ENCODE results near the gene NAA25.
"Not testable (repeated sequence)": the region's sequence is repeated elsewhere in the genome, so short reads cannot be mapped to it uniquely, and the experiment has no call there.

The NAA25 gene

GRCh38 chr12:112007945-112008344, 100.6 kb downstream of the NAA25 start:
- DNase-seq, result no peak

GRCh38 chr12:112005419-112006395, 102.9 kb downstream of the NAA25 start:
- DNase-seq, result no peak

DNA sequence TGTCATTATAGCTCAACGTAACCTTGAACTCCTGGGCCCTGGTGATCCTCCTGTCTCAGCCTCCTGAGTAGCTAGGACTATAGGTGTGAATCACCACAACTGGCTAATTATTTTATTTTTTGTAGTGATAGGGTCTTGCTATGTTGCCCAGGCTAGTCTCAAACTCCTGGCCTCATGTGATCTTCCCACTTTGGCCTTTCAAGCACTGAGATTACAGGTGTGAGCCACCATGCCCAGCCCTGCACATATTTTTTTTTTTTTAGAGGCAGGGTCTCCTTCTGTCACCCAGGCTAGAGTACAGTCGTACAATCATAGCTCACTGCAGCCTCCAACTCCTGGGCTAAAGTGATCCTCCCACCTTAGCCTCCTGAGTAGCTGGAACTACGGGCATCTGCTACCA, 104.5 kb downstream of the NAA25 start:
- DNase-seq, result no peak

- DNase-seq, result no peak
These were observed 107.0 kb downstream of the NAA25 start for GRCh38 chr12:112001576-112001975.

GRCh38 chr12:112000820-112001219, 107.8 kb downstream of the NAA25 start:
- DNase-seq, result no peak

GRCh38 chr12:111999129-111999528, 109.5 kb downstream of the NAA25 start:
- DNase-seq, result not testable (repeated sequence)

- no peak for DNase-seq
These were observed 110.6 kb downstream of the NAA25 start for GRCh38 chr12:111998015-111998414.

DNA sequence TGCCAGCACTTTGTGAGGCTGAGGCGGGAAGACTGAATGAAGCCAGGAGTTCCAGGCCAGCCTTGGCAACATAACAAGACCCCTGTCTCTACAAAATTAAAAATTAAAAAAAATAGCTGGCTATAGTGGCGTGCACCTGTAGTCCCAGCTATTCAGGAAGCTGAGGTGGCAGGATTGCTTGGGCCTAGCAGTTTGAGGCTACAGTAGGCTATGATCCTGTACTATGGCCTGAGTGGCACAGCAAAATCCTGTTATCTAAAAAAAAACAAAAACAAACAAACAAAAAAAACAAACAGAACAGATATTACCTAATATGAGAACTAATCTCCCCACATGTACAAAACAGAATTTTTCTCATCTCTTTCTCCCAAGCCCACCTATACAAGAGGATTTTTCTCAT, 111.3 kb downstream of the NAA25 start:
- no peak for DNase-seq

DNA sequence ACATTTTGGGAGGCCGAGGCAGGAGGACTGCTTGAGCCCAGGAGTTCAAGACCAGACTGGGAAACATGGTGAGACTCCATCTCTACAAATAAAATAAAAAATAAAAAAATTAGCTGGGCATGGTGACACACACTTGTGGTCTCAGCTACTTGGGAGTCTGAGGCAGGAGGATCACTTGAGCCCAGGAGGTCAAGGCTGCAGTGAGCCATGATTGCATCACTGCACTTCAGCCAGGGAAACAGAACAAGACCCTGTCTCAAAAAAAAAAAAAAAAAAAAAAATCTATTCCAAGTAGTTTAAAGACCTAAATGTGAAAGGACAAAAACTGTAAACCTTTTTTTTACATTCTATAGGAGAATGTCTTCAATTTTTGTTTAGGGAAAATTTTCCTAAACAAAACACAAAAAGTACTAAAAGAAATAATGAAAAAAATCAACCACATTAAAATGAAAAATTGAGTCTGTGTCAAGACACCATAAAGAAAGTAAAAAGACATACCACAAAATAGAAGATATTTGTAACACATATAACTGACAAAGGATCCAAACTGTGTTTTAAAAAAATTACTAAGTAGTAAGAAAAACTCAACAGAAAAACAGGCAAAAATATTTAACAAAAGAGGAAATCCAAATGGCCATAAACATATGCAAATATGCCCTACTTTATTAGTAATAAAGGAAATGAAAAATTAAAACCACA, 112.7 kb downstream of the NAA25 start:
- DNase-seq, result no peak

GRCh38 chr12:111994211-111995111, 114.1 kb downstream of the NAA25 start:
- DNase-seq, result not testable (repeated sequence)

DNA sequence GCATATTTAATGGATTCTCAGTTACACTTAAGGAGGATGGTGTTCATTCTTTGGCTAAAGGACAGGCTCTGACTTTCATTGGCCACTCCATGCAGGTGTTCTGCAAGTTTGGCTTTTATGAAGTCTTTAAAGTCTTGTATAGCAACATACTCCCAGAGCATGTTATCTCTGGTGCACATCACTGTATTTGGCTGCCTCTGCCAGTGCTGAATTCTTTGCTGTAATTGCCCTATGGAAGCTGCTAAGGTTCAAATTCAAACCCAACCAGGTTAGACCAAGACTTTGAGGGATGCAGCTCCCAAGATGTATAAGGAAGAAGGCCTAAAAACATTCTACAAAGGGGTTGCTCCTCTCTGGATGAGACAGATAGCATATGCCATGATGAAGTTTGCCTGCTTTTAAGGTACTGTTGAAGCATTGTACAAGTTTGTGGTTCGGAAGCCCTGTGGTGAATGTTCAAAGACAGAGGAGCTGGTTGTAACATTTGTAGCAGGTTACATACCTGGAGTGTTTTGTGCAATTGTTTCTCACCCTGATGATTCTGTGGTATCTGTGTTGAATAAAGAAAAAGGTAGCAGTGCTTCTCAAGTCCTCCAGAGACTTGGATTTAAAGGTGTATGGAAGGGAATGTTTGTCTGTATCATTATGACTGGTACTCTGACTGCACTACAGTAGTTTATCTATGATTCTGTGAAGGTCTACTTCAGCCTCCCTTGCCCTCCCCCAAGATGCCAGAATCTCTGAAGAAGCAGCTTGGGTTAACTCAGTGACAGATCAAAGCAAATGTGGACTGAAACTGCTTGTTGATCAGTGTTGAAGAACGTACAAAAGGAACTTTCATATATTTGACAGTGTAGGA, 115.1 kb downstream of the NAA25 start:
- no peak for DNase-seq

GRCh38 chr12:111992464-111992863, 116.1 kb downstream of the NAA25 start:
- DNase-seq, result no peak

GRCh38 chr12:111991946-111992345, 116.6 kb downstream of the NAA25 start:
- DNase-seq, result no peak

DNA sequence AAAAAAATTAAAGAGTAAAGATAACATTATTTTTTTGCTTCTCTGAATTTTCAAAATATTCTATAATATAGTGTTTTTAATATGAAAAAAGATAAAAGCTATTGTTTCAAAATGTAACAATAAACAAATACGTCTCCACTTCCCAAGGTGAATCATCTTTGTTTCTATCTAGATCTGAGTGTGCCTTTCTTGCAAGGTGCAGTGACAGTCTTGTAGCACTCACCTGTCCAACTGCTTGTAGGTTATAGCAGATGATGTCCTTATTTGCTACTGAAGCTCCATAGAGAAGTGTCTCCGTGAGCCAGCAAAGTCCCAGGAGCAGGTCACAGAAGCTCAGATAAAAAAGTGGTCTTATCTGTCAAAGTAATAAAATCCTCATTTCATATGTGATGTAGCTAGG, 117.0 kb downstream of the NAA25 start:
- no peak for DNase-seq

GRCh38 chr12:111984820-111985219, 123.8 kb downstream of the NAA25 start:
- no peak for DNase-seq

DNA sequence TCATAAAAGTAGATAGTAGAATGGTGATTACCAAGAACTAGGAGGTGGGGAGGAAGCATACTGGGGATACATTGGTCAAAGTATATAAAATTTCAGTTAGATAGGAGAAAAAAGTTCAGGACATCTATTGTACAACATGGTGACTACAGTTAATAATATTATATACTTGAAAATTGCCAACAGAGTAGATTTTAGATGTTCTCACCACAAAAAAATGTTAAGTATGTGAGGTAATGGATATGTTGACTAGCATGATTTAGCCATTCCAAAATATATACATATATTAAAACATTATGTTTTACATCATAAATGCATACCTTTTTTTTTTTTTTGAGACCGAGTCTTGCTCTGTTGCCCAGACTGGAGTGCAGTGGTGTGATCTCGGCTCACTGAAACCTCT, 126.6 kb downstream of the NAA25 start:
- no peak for DNase-seq

DNA sequence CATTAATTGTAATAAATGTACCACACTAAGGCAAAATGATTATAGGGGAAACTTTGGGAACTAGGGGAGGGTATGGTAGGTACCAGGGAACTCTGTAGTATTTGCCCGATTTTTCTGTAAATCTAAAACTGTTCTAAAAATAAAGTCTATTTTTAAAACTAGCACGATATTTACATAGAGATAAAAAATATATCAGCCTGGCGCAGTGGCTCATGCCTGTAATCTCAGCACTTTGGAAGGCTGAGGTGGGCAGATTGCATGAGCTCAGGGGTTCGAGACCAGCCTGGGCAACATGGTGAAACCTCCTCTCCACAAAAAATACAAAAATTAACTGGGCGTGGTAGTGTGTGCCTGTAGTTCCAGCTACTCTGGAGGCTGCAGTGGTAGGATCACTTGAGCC, 128.0 kb downstream of the NAA25 start:
- DNase-seq, result no peak

GRCh38 chr12:111978545-111978944, 130.0 kb downstream of the NAA25 start:
- DNase-seq, result no peak

GRCh38 chr12:111976860-111977259, 131.7 kb downstream of the NAA25 start:
- DNase-seq, result no peak

Measured in NCI-H1092 treated with DMSO at 0.1 percent for 48 hours (cell line).